Measurements from ENCODE around the gene SRD5A1.

SRD5A1 gene

GRCh38 chr5:6703806-6704205, 70.6 kb downstream of the SRD5A1 start:
- no peak overlapping the region for H3K4me3 ChIP-seq (ENCODE audit: low read length)
- H3K27me3 ChIP-seq (ENCODE audit: insufficient read depth, low read length): no peaks in the 10 kb centered on the region
- no peak overlapping the region for H3K27ac ChIP-seq (ENCODE audit: low read depth, low read length)
- WGBS: 76% methylated on average over 6 of the region's 6 CpGs
- no peaks in the 10 kb centered on the region for H3K36me3 ChIP-seq (ENCODE audit: insufficient read depth, low read length)
- H3K4me1 ChIP-seq (ENCODE audit: insufficient read depth, low read length): peaks cover 27% of the 10 kb centered on the region
- no peak overlapping the region for H3K9ac ChIP-seq (ENCODE audit: low read depth, low read length)
- no peaks in the 10 kb centered on the region for H3K9me3 ChIP-seq (ENCODE audit: insufficient read depth, low read depth, low read length)

- Histone ChIP-seq H3K9me3 (ENCODE audit: insufficient read depth, low read depth, low read length) (no peaks in the 10 kb centered on the region), H3K36me3 (ENCODE audit: insufficient read depth, low read length) (no peaks in the 10 kb centered on the region), H3K9ac (ENCODE audit: low read depth, low read length) (no peak overlapping the region), H3K4me3 (ENCODE audit: low read length) (no peak overlapping the region), H3K27ac (ENCODE audit: low read depth, low read length) (no peak overlapping the region), H3K27me3 (ENCODE audit: insufficient read depth, low read length) (no peaks in the 10 kb centered on the region), H3K4me1 (ENCODE audit: insufficient read depth, low read length) (peaks cover 24% of the 10 kb centered on the region)
- WGBS: 63% methylated on average over 11 of the region's 11 CpGs
These were observed 71.2 kb downstream of the SRD5A1 start for GRCh38 chr5:6704361-6704851.

GRCh38 chr5:6705088-6705487, 71.8 kb downstream of the SRD5A1 start:
- no peaks in the 10 kb centered on the region for H3K36me3 ChIP-seq (ENCODE audit: insufficient read depth, low read length)
- no peaks in the 10 kb centered on the region for H3K27me3 ChIP-seq (ENCODE audit: insufficient read depth, low read length)
- H3K4me1 ChIP-seq (ENCODE audit: insufficient read depth, low read length): peaks cover 18% of the 10 kb centered on the region
- no peak overlapping the region for H3K4me3 ChIP-seq (ENCODE audit: low read length)
- H3K27ac ChIP-seq (ENCODE audit: low read depth, low read length): no peak overlapping the region
- no peaks in the 10 kb centered on the region for H3K9me3 ChIP-seq (ENCODE audit: insufficient read depth, low read depth, low read length)
- no peak overlapping the region for H3K9ac ChIP-seq (ENCODE audit: low read depth, low read length)
- 89% methylated on average over 6 of the region's 6 CpGs for WGBS

DNA sequence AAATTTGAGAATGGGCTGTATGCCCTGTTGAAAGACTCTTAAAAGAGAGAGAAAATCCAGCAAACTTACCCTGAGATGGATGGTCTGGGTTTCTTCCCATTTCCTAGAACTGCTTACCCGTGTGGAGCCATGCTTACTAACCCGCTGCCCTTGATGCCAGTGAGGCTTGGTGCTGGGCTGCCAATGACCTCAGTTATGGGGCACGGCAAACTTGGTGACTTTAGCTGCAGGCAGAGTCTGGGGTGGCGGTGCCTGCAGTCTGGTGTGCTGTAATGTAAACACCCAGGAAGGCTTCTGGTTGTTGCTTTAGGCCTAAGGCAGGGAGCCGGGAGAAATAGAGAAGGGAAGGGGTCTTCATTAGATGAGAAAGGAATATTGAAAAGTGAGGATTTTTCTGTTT, 72.7 kb downstream of the SRD5A1 start:
- Histone ChIP-seq H3K4me3 (ENCODE audit: low read length) (no peak overlapping the region), H3K36me3 (ENCODE audit: insufficient read depth, low read length) (no peaks in the 10 kb centered on the region), H3K27ac (ENCODE audit: low read depth, low read length) (no peak overlapping the region), H3K9ac (ENCODE audit: low read depth, low read length) (no peak overlapping the region), H3K9me3 (ENCODE audit: insufficient read depth, low read depth, low read length) (no peaks in the 10 kb centered on the region), H3K27me3 (ENCODE audit: insufficient read depth, low read length) (peaks cover 7% of the 10 kb centered on the region), H3K4me1 (ENCODE audit: insufficient read depth, low read length) (peaks cover 9% of the 10 kb centered on the region)
- 92% methylated on average over 5 of the region's 5 CpGs for WGBS

DNA sequence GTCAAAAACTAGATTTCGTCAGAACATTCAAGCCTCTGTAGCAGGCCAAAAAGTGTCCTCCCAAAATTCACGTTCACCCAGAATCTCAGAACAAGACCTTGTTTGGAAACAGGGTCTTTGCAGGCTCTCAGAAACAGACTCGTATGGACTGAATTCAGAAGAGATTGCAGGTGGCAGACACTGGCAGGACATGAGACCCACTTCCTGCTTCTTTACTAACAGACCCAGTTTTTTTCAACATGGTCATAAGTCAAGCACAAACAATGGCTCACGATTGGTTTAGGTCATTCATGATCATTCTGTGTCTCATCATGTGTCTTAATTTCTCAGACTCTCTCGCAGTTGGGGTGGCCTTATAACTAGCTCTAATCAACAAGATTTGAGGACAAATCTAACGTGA, 74.6 kb downstream of the SRD5A1 start:
- no peak overlapping the region for H3K4me3 ChIP-seq (ENCODE audit: low read length)
- H3K4me1 ChIP-seq (ENCODE audit: insufficient read depth, low read length): no peaks in the 10 kb centered on the region
- no peak overlapping the region for H3K27ac ChIP-seq (ENCODE audit: low read depth, low read length)
- 78% methylated on average over 6 of the region's 6 CpGs for WGBS
- no peak overlapping the region for H3K9ac ChIP-seq (ENCODE audit: low read depth, low read length)
- H3K27me3 ChIP-seq (ENCODE audit: insufficient read depth, low read length): peaks cover 12% of the 10 kb centered on the region
- no peaks in the 10 kb centered on the region for H3K36me3 ChIP-seq (ENCODE audit: insufficient read depth, low read length)
- H3K9me3 ChIP-seq (ENCODE audit: insufficient read depth, low read depth, low read length): no peaks in the 10 kb centered on the region

DNA sequence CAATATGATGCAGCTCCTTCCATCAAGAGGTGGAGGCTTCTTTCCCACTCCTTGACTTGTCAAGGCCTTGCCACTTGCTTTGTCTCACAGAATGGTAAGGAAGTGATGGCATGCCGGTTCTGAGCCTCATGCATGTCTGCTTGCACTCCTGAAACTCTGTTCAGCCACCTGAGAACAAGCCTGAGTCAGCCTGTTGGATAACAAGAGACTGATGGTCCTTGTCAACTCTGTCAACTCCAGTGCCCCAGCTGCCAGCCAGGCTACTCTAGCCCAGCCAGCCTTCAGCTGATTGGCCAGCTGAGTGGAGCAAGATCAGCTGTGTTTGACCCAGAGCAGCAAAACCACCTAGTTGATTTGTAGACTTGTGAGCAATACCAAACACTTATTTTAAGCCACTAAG, 75.6 kb downstream of the SRD5A1 start:
- H3K4me1 ChIP-seq (ENCODE audit: insufficient read depth, low read length): no peaks in the 10 kb centered on the region
- peaks cover 12% of the 10 kb centered on the region for H3K27me3 ChIP-seq (ENCODE audit: insufficient read depth, low read length)
- H3K27ac ChIP-seq (ENCODE audit: low read depth, low read length): no peak overlapping the region
- H3K4me3 ChIP-seq (ENCODE audit: low read length): no peak overlapping the region
- no peaks in the 10 kb centered on the region for H3K36me3 ChIP-seq (ENCODE audit: insufficient read depth, low read length)
- 59% methylated on average over 1 of the region's 1 CpG for WGBS
- no peak overlapping the region for H3K9ac ChIP-seq (ENCODE audit: low read depth, low read length)
- H3K9me3 ChIP-seq (ENCODE audit: insufficient read depth, low read depth, low read length): no peaks in the 10 kb centered on the region

DNA sequence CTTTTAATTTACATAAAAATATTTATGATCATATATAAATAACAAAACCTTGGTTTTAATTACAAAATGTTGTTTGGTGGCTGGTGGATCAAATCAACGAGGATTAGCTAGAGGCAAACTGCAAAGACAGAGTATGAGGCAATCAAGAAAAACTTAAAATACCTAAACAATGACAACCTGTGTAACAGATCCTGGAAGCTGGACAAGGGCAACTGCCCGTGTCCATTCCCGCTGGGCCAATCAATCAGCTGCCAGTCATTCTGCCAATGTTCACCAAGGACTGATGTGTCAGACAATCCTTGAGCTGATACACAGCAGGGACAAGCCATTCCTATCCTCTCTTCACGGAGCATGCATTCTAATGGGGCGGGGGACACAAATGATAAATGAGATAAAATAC, 76.8 kb downstream of the SRD5A1 start:
- Histone ChIP-seq H3K9me3 (ENCODE audit: insufficient read depth, low read depth, low read length) (no peaks in the 10 kb centered on the region), H3K27me3 (ENCODE audit: insufficient read depth, low read length) (peaks cover 12% of the 10 kb centered on the region), H3K4me3 (ENCODE audit: low read length) (no peak overlapping the region), H3K9ac (ENCODE audit: low read depth, low read length) (no peak overlapping the region), H3K4me1 (ENCODE audit: insufficient read depth, low read length) (peaks cover 2% of the 10 kb centered on the region; the same call in 1 of the 2 replicates), H3K27ac (ENCODE audit: low read depth, low read length) (no peak overlapping the region), H3K36me3 (ENCODE audit: insufficient read depth, low read length) (no peaks in the 10 kb centered on the region)
- WGBS: 93% methylated on average over 5 of the region's 5 CpGs

GRCh38 chr5:6710551-6711318, 77.5 kb downstream of the SRD5A1 start:
- H3K4me1 ChIP-seq (ENCODE audit: insufficient read depth, low read length): peaks cover 8% of the 10 kb centered on the region
- no peak overlapping the region for H3K27ac ChIP-seq (ENCODE audit: low read depth, low read length)

GRCh38 chr5:6711409-6712141, 78.3 kb downstream of the SRD5A1 start:
- Histone ChIP-seq H3K4me3 (ENCODE audit: low read length) (peak overlapping the region; percentile 76), H3K9me3 (ENCODE audit: insufficient read depth, low read depth, low read length) (no peaks in the 10 kb centered on the region), H3K9ac (ENCODE audit: low read depth, low read length) (peak overlapping the region; percentile 81), H3K27me3 (ENCODE audit: insufficient read depth, low read length) (peaks cover 12% of the 10 kb centered on the region), H3K4me1 (ENCODE audit: insufficient read depth, low read length) (peaks cover 13% of the 10 kb centered on the region), H3K27ac (ENCODE audit: low read depth, low read length) (peak overlapping the region; percentile 93; the same call in 1 of the 2 replicates), H3K36me3 (ENCODE audit: insufficient read depth, low read length) (no peaks in the 10 kb centered on the region)
- WGBS: 64% methylated on average over 12 of the region's 15 CpGs

More at GRCh38 chr5:6710551-6711318, 77.5 kb downstream of the SRD5A1 start:
- no peak overlapping the region for H3K4me3 ChIP-seq (ENCODE audit: low read length)
- 82% methylated on average over 13 of the region's 13 CpGs for WGBS
- H3K27me3 ChIP-seq (ENCODE audit: insufficient read depth, low read length): peaks cover 12% of the 10 kb centered on the region
- H3K36me3 ChIP-seq (ENCODE audit: insufficient read depth, low read length): no peaks in the 10 kb centered on the region
- no peak overlapping the region for H3K9ac ChIP-seq (ENCODE audit: low read depth, low read length)
- no peaks in the 10 kb centered on the region for H3K9me3 ChIP-seq (ENCODE audit: insufficient read depth, low read depth, low read length)

DNA sequence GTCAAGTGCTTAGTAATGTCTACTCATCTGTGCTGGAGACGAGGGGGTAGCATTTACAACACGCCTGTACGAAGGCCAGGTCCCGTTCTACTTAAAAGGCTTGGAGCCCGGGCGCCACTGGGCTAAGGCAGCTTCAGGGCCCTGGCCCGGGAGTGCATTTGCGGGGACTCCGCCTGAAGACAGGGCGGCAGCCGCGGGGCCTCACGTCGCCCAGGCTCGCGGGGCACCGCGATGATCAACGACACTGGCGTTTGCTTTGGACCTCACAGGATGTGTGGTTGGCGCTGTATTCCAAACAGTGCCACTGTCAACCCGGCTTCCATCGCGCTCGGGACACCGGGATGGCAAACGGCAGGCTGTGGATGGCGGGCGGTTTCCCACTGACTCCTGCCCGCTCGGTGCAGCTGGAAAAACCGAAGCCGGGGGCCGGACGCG, 78.9 kb downstream of the SRD5A1 start:
- Histone ChIP-seq H3K4me3 (ENCODE audit: low read length) (peak overlapping the region; percentile 76), H3K9ac (ENCODE audit: low read depth, low read length) (peak overlapping the region; percentile 81), H3K36me3 (ENCODE audit: insufficient read depth, low read length) (no peaks in the 10 kb centered on the region; the same call in 1 of the 2 replicates), H3K27ac (ENCODE audit: low read depth, low read length) (peak overlapping the region; percentile 93), H3K4me1 (ENCODE audit: insufficient read depth, low read length) (peaks cover 17% of the 10 kb centered on the region), H3K9me3 (ENCODE audit: insufficient read depth, low read depth, low read length) (no peaks in the 10 kb centered on the region), H3K27me3 (ENCODE audit: insufficient read depth, low read length) (peaks cover 12% of the 10 kb centered on the region)
- WGBS: under 1% methylated on average over 36 of the region's 36 CpGs

GRCh38 chr5:6712577-6713273, 79.5 kb downstream of the SRD5A1 start:
- H3K9me3 ChIP-seq (ENCODE audit: insufficient read depth, low read depth, low read length): no peaks in the 10 kb centered on the region
- H3K27ac ChIP-seq (ENCODE audit: low read depth, low read length): peak overlapping the region; percentile 93
- H3K9ac ChIP-seq (ENCODE audit: low read depth, low read length): peak overlapping the region; percentile 81
- peaks cover 12% of the 10 kb centered on the region for H3K27me3 ChIP-seq (ENCODE audit: insufficient read depth, low read length)
- whole genome bisulfite sequencing: under 1% methylated on average over 85 of the region's 85 CpGs
- H3K4me1 ChIP-seq (ENCODE audit: insufficient read depth, low read length): peaks cover 17% of the 10 kb centered on the region
- H3K4me3 ChIP-seq (ENCODE audit: low read length): peak overlapping the region; percentile 76
- no peaks in the 10 kb centered on the region; the same call in 1 of the 2 replicates for H3K36me3 ChIP-seq (ENCODE audit: insufficient read depth, low read length)
